ENCODE measurements around the gene STARD3NL. TPM values are rescaled to one million over a fixed set of nuclear protein-coding genes. Genes with fewer than 3 reads are reported as not detected.

The STARD3NL gene, protein sequence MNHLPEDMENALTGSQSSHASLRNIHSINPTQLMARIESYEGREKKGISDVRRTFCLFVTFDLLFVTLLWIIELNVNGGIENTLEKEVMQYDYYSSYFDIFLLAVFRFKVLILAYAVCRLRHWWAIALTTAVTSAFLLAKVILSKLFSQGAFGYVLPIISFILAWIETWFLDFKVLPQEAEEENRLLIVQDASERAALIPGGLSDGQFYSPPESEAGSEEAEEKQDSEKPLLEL
- total RNA-seq (2022; extraction: Qiagen RNA extraction; ENCODE audit: low read depth): 49.3 to 72.3 TPM (median 57.4 TPM) in 5 replicates

GRCh38 chr7:38178004-38178694, at the start of gene STARD3NL:
Gene STARD3NL, plus strand, starts transcription at chr7:38178245. Its CDS starts 29,260 bp downstream, at chr7:38207505.

GRCh38 chr7:38273286-38273995, 95.4 kb downstream of the STARD3NL start, which contains the start of gene TARP:
Gene TARP, minus strand, starts transcription at chr7:38273636.

